HEK293T (cell line): ENCODE measurements around the gene KCNQ5.

ENCODE experiments used
- ARNT ChIP-seq: fragments of 450-650 bp; IDR thresholded peaks from 2 replicates; pipeline ENCODE4 v1.6.1; 2017; ENCODE audit warnings: mild to moderate bottlenecking
- BHLHE40 ChIP-seq: fragments of 450-650 bp; IDR thresholded peaks from 2 replicates; pipeline ENCODE4 v1.6.1; 2016; ENCODE audit warnings: mild to moderate bottlenecking, moderate library complexity, borderline replicate concordance
- CTBP1 ChIP-seq: fragments of 450-650 bp; IDR thresholded peaks from 2 replicates; pipeline ENCODE4 v1.6.1; 2016; ENCODE audit warnings: borderline replicate concordance
- ELF4 ChIP-seq: fragments of 450-650 bp; IDR thresholded peaks from 2 replicates; pipeline ENCODE4 v1.6.1; 2017; ENCODE audit warnings: antibody characterized with exemption
- FOXA1 ChIP-seq: fragments of 450-650 bp; IDR thresholded peaks from 2 replicates; pipeline ENCODE4 v1.6.1; 2016; ENCODE audit warnings: mild to moderate bottlenecking
- FOXM1 ChIP-seq: fragments of 450-650 bp; IDR thresholded peaks from 2 replicates; pipeline ENCODE4 v1.6.1; 2017; ENCODE audit warnings: mild to moderate bottlenecking, borderline replicate concordance
- L3MBTL2 ChIP-seq: fragments of 450-650 bp; conservative IDR thresholded peaks from 2 replicates; pipeline ENCODE4 v1.6.1; 2016; ENCODE audit warnings: mild to moderate bottlenecking
- LEF1 ChIP-seq: fragments of 450-650 bp; IDR thresholded peaks from 2 replicates; pipeline ENCODE4 v1.6.1; 2017; ENCODE audit warnings: mild to moderate bottlenecking, borderline replicate concordance
- NFRKB ChIP-seq: fragments of 450-650 bp; IDR thresholded peaks from 2 replicates; pipeline ENCODE4 v1.6.1; 2016; ENCODE audit warnings: mild to moderate bottlenecking, moderate library complexity
- PKNOX1 ChIP-seq: fragments of 450-650 bp; IDR thresholded peaks from 2 replicates; pipeline ENCODE4 v1.6.1; 2016
- SP1 ChIP-seq: fragments of 450-650 bp; IDR thresholded peaks from 2 replicates; pipeline ENCODE4 v1.6.1; 2017
- SUZ12 ChIP-seq: fragments of 450-650 bp; IDR thresholded peaks from 2 replicates; pipeline ENCODE4 v1.6.1; 2016; ENCODE audit warnings: mild to moderate bottlenecking
- TARDBP ChIP-seq: fragments of 450-650 bp; IDR thresholded peaks from 2 replicates; pipeline ENCODE4 v1.6.1; 2016
- ZNF384 ChIP-seq: fragments of 450-650 bp; IDR thresholded peaks from 2 replicates; pipeline ENCODE4 v1.6.1; 2016

- TF ChIP-seq FOXM1 (no peak), PKNOX1 (no peak), BHLHE40 (no peak), SUZ12 (no peak), FOXA1 (no peak), ARNT (no peak), NFRKB (no peak), ZNF384 (no peak), CTBP1 (no peak), SP1 (no peak), L3MBTL2 (no peak), TARDBP (no peak), ELF4 (no peak), LEF1 (no peak)
Measured at GRCh38 chr6:72787391-72788031, 165.6 kb downstream of the KCNQ5 start.
